Cortex of kidney (tissue), 1 donor: ENCODE data around the gene NES.

Experiments used
- DNase-seq: peaks from one replicate; lab custom pipeline; 2025; lab: John Stamatoyannopoulos, UW

NES gene, protein sequence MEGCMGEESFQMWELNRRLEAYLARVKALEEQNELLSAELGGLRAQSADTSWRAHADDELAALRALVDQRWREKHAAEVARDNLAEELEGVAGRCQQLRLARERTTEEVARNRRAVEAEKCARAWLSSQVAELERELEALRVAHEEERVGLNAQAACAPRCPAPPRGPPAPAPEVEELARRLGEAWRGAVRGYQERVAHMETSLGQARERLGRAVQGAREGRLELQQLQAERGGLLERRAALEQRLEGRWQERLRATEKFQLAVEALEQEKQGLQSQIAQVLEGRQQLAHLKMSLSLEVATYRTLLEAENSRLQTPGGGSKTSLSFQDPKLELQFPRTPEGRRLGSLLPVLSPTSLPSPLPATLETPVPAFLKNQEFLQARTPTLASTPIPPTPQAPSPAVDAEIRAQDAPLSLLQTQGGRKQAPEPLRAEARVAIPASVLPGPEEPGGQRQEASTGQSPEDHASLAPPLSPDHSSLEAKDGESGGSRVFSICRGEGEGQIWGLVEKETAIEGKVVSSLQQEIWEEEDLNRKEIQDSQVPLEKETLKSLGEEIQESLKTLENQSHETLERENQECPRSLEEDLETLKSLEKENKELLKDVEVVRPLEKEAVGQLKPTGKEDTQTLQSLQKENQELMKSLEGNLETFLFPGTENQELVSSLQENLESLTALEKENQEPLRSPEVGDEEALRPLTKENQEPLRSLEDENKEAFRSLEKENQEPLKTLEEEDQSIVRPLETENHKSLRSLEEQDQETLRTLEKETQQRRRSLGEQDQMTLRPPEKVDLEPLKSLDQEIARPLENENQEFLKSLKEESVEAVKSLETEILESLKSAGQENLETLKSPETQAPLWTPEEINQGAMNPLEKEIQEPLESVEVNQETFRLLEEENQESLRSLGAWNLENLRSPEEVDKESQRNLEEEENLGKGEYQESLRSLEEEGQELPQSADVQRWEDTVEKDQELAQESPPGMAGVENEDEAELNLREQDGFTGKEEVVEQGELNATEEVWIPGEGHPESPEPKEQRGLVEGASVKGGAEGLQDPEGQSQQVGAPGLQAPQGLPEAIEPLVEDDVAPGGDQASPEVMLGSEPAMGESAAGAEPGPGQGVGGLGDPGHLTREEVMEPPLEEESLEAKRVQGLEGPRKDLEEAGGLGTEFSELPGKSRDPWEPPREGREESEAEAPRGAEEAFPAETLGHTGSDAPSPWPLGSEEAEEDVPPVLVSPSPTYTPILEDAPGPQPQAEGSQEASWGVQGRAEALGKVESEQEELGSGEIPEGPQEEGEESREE (N-terminal part only)

DNA sequence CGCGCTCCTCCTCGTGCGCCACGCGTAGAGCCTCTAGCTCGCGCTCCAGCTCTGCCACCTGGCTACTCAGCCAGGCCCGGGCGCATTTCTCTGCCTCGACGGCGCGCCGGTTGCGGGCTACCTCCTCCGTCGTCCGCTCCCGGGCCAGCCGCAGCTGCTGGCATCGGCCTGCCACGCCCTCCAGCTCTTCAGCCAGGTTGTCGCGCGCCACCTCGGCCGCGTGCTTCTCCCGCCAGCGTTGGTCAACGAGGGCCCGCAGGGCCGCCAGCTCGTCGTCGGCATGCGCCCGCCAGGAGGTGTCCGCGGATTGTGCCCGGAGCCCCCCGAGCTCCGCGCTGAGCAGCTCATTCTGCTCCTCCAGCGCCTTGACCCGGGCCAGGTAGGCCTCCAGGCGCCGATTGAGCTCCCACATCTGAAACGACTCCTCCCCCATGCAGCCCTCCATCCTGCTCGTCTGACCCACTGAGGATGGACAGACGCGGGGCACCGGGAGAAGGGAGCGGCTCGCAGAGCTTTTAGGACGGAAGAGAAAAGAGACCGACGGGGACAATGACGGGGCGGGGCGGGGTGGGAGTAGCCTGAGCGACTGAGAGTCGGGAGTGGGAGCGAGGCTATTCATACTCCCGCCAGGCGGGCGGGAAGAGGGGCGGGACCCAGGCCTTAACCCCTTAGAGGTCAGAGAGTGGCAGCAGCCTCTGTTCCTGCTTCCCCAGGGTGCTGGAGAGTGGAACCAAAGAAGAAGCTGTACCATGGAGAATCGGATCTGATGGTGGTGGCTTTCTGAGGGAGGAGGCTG is at the start of gene NES:
NES (minus strand) TSS at position 588 of the 796 bp plus-strand sequence; CDS start at position 445, 143 bp downstream.
- no peak for DNase-seq

DNA sequence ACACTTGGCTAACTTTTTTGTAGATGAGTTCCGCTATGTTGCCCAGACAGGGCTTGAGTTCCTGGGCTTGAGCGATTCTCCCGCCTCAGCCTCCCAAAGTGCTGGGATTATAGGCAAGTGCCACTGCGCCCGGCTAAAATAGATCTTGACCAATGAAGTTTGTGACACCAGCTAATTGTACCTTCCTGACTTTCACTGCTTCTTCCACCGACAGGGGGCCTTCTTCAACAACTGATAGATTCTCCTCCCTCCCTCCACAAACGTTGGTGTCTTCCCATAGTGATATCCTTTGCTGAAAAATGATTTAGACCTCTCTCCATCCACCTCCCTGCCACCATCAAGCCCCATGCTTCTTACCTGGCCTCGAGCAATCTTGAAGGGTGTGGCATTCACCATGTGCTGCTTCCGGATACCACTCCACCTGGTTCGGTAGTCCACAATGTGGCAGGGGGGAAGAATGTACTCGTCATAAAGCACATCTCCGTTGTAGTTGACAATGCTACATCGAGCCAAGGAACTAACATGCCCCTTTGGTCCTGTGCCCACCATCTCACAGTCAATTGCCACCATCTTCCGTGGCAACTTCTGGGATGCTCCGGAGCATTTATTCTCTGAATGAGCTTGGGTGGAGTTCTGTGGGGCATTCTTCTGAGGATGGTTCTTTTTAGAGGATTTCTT is 49.5 kb upstream of the NES start:
- no peak for DNase-seq

DNA sequence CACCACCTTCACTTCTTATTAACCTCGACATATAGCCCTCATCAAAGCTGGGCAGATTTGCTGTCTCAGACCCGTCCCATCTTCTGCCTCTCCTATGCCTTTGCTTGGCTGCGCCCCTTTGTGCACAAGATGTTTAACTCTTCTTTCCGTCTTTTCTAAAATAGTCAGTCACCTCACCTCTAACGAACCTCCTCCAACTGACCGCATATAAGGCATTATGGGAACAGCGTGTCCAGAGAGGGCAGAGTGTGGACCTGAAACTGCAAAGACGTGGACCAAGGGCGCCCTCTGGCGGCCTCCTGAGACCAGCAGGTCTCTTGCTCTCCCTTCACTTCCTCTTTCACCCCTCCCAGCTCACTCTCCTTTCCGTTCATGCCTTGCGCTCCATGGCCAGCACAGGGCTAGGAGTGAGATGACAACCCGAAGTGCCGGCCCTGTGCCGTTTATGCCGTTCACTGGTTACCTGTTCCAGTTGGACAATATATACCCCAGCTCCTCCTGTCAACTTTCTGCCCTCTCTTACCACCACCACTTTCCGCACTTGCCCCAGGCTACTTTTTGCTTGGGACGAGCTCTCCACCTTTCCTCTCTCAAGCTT is 48.6 kb upstream of the NES start:
- no peak for DNase-seq

DNA sequence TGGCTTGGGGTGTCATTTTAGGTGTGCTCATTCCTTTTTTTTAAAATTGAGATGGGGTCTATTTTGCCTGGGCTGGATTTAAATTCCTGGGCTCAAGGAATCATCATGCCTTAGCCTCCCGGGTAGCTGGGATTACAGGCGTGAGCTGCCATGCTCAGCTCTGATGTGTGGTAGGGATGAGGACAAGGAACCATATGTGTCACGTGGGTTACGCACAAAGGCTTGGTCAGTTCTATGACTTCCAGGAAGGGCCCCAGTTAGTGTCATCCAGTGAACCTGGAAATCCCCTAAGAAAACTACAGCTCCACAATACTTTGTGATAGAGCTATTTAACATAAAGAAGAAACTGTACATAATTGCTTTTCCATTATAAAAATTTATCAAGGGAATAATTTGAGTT is 44.3 kb upstream of the NES start:
- no peak for DNase-seq

DNA sequence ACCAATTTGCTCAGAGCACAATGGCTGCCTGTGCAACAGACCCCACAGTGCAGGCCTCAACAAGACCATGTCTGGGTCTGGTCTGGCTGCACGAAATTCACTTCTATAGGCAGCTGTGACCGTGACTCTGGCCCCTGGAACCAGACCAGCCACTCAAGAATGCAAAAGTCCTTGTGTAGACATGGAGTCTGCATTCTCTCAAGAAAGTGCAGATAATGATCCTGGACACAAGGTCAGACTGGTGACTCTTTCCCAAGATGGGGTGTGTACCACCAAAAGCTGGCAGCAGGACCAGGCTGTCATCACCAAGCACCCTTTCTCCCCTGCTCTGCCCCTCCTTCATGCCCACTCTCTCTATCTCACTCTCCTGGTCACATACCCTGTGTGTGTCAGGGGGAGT is 43.9 kb upstream of the NES start:
- no peak for DNase-seq

DNA sequence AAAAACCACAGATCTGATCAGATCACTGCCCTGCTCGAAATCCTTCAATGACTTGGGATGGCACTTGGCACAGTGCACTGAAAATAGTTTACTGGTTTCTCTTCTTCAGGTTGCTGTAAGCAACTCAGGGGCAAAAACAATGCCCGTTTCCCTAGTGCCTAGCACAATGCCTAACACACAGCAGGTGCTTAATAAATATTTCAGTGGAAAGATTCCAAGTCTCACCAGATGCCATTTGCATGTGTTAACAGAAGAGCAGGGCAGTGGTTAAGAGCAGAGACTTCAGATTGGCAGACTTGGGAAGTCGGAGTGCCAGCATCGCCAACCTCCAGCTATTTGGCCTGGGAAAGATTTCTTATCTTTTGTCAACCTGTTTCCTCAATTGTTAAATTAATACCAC is 40.1 kb upstream of the NES start:
- no peak for DNase-seq

DNA sequence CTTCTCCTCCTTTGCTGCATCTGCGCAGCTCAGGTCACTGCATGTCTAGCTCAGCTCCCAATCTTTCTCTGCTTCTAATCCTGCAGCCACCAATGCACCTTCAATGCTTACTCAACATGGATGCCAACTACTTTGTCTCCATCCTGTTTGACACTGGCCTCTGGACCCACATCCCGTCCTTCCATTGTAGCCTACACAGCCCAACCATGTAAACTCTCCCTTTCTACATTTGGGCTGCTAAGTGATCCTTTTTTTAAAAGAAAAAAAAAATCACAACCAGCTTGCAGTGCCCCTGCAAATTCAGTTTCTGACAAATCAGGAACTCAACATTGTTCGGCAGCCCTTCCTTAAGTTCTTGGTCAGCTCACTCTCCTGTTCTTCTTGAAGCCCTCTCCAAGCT is 37.6 kb upstream of the NES start:
- DNase-seq, result no peak

DNA sequence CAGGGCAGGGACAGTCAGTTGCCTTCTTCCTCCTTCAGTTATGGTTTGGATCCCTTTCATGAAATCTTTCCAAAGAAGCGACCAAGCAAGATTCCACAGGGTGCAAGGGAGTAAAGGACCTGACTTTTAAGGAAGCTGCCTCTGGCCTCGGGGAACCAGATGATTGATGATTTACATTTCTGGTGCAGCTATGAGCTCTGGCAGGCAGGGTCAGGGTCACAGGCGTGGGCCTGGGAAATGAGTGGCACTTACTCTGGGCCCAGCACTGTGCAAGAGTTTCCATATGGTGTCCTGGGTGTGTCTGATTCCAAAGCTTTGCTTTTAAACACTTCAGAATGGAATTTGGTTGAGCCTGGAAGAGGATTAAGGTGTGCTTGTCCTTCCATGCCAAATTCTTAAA is 35.4 kb upstream of the NES start:
- no peak for DNase-seq

DNA sequence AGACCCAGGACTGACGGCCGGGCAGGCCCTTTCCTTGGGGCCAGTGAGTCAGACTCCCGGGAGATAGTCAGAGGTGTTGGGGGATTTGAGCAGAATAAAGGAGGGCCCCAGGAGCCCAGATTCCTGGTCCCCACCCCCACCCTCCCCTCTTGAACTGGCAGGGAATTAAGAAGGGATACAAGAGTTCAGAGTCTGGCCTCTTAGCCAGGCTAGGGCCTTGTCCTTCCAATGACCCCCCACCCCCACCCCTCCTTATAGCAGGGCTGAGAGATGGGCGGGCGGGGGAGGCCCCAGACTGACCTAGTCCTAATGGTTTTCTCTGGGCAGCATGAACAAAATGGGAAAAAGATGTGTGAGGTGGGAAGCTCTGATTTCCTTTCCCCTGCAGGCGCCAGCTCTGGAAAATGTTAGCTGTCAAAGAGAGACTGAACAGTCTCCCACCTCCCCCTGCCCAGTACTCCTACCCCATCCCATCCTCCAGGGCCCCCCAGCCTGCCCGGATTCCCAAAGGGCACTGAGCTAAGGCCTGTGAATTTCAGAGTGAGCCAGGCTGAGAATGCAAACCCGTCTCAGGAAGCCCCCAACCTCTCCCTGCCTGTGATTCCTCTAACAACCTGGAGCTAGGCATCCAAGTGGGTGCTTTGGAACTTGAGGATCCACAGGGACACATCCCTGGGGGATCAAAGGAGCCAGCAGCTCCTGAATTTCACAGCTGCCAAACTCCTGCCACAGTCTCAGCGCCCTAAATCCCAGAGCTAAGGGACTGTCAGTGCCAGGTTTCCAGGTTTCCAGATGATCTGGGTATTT is 34.0 kb upstream of the NES start:
- DNase-seq, result no peak

DNA sequence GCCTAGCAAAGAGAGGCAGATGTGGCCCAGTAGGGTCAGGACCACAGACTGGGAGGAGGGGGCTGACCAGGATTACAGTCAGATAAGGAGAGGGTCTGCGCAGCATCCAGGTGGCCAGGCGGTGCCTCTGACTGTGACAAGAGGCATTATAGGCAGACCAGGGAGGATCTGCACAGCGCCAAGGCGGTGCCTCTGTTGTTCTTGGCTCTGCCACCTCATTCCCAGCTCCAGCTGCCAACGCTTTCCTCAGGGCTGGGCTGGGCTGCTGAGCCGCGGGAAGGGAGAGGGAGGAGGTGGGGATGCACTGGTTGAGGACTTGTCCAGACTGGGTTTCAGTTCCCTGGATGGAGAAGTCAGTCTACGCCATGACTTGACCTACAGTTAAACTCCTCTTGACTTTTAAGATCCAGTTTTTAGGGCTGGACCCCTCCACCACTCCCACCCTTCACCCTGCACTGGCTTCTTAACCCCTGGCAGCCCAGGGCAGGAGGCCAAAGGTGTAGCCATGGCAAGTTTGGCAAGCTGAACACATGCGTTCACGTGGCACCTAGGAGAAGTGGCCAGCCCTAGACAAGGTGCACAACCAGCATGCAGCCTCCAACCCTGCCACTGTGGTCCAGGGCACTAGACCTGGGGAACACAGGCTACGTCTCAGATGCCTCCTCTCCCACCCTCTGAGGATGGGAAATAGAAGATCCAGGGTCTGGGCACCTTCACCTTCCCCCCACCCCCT is 32.7 kb upstream of the NES start:
- DNase-seq, result no peak

DNA sequence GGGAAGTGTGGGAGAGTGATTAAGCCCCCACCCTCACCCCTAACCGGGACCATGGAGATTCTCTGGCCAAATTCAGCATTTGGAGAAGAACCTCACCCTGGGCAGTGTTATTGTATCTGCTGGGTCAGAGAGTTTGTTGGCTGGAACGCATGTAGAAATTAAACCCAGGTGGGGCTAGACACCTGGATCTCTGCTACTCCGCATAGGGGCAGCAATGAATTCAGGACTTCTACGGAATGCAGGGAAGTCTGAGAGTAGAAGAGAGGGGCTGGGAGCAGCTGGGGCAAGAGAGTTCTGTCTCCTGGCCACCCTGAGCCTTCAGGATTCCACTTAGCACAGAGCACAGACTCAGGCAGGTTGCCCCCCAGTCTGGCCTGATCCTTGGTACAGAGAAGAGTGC is 31.8 kb upstream of the NES start:
- DNase-seq, result no peak

DNA sequence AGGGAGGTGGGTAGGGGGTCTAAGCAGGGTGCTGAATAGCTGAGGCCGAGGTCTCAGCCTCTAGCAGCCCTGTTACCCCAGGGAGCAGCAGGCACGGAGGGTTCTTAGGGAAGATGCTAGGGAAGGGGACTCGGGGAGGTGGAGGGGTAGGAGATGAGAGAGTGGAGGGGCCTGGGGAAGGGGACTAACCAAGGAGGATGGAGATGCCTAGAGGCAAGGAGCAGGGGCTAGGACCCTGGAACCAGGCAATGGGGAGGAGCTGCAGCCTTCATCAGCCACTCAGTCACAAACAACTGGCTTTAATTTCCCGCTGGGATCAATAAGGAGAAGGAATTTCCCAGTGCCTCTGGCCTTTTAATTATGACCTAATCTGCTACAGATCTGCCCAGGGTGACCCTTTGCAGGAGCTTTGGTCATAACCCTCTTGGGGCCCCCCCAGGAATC is 31.0 kb upstream of the NES start:
- DNase-seq, result no peak

DNA sequence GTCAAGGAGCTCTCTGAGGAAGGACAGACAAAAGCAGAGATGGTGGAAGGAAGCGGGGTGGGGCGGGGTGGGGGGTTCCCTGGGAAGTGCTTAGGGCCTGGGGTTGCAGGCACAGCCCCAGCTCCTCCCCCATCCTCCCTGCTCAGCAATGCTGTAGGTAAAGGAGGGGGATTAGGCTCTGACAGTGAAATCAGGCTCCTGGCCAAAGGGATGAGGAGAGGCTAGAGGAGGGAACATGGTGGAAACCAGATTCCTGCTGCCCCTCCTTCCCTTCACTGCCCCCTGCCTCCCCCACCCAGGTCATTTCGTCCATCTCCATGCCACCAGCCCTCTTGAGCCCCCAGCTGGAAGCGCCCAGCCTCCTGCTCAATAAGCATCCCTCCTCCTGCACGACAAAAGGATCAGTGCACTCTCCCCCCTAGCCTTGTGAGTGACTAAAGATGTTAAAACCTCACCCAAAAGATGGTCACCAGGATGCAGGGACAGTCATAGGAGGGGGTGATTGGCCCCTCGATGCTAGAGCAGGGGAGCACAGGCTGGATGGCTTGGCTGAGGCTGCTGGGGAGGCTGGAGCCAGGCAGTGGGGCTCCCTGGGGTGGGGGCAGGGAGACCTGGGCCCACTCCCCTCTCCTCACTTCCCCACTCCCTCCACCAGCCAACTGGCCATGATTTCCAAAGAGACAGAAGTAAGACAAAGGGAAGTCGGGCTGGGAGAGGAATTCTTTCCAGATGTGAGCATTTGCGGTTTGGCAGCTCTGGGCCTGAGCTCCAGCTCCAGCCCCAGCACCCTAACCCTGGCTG is 30.4 kb upstream of the NES start:
- DNase-seq, result no peak

DNA sequence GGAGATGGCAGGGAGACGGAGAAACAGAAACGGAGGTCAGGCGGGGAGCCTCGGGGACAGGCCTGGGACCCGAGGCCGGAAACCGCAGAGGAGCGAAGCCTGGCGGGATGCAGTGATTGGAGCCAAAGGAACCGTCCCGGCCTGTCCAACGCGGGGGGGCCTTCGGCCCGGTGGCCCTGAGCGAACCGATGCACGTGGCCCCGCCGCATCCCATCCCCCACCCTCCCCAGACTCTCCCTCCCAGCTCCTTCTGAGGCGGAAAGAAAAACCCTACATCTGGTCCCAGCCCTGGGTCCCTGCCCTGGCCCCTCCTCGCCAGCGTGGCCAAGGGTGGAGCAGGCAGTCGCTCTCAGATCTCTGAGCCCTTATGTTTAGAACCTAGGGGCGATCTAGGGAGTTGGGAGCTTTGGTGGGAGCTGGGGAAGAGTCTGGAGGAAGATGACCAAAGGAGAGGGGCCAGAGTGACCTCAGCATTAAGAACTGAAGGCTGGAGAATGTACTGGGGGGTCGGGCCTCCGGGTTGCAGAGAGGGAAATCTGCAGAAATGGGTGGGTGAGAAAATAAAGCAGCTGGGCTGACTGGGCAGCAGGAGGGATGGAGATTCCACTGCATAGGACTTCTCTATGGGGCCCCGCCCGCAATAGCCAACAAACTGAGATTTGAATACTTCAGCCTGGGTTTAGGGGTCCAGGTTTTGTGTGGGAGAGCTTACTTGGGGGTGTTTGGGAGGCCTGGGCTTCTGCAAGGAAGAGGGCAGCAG is 29.6 kb upstream of the NES start:
- no peak for DNase-seq

DNA sequence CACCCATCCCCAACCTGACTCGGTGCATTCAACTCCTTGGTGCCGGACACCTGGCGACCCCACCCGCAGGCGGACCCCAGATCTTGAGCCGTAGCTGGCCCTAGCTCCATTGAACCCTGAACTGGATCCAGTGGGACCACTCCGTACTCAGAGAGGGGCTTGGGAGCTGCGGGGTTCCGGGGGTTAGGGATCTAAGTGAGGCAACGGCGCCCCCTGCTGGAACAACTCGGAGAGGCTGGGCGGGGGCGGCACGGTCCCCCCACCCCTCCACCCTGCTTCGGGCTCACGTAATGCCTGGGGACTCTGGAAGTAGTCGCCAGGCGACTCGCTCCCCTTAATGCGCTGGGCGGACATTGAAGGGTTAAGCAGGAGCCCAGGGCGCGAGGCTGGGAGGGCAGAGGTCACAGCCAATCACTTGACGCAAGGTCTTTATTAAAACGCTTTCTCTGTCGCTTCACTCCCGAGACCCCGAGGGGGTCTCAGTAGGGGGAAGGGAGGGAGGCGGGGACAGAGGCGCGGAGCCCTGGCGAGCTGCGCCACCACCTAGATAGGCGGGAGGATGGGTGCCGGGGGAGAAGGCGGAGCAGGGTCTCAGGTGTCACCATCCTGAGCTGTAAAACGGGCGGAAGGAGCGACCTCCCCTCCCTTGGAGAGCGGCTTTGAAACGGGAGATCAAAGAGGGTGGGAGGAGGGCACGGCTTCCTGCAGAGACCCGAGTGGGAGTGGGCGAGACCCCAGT is 28.9 kb upstream of the NES start:
- DNase-seq, result no peak

DNA sequence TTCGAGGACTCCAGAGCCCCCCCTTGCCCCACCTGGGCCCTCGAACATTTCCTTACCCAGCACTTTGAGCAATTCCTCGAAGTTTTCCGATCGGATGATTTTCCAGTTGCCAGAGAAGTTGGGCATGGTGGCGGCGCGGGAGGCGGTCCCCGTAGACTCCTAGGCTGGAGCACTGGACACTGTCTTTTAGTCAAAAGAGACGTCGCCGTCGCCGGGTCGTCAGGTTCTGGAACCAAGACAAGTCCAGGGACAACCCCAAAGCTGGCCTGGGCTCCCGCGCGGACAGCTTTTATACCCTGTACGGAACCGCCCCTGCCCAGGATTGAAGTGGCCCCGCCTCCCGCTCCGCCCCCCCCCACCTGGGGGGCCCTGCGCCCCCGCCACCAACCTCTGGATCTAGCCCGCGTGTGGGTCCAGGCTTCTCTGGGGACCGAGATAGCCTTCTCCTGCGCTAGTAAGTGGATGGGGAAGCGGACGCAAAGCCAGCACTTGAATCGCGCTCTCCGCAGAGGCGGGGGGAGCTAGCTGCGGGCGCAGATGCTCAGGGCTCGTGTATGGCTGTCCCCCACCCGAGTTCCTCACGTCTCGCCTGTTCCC is 28.2 kb upstream of the NES start, which contains the start of gene CRABP2:
CRABP2 (minus strand) TSS at position 263 of the 597 bp plus-strand sequence; CDS start at position 126, 137 bp downstream.
- DNase-seq, result no peak
